GM13976 (cell line): ENCODE results near the gene AGAP1.

Experiments used
- DNase-seq: peaks from one replicate; pipeline ENCODE4 v3.0.0; 2012; ENCODE audit warnings: low spot score
- CTCF ChIP-seq: IDR thresholded peaks from 2 replicates; pipeline ENCODE4 v1.5.1; 2012; ENCODE audit warnings: borderline replicate concordance, mild to moderate bottlenecking; ENCODE audit not compliant: insufficient read depth; ENCODE audit errors: extremely low read depth, missing control alignments, control extremely low read depth
- in situ Hi-C: fragments of 300-500 bp; cut with MboI; formaldehyde crosslinking; loops from one replicate; pipeline ENCODE4 v1.12.0; 2022; ENCODE audit warnings: low sequenced_read_pairs, mixed read lengths, inconsistent platforms; ENCODE audit not compliant: unreplicated experiment

The AGAP1 gene

GRCh38 chr2:235976956-235977355 is 483.1 kb downstream of the AGAP1 start:
- no peak for DNase-seq
- in situ Hi-C loops: no loop called here
- no peak for TF ChIP-seq CTCF

- in situ Hi-C loops: no loop called here
- DNase-seq: no peak
- no peak for TF ChIP-seq CTCF
Measured at GRCh38 chr2:235977445-235977844, 483.6 kb downstream of the AGAP1 start.

- no peak for TF ChIP-seq CTCF
- no peak for DNase-seq
- in situ Hi-C loops: no loop called here
Measured at GRCh38 chr2:235978022-235978421, 484.2 kb downstream of the AGAP1 start.

- TF ChIP-seq CTCF: no peak
- DNase-seq: no peak
- in situ Hi-C loops: no loop called here
Measured at GRCh38 chr2:235979037-235979436, 485.2 kb downstream of the AGAP1 start.

GRCh38 chr2:235979753-235980435 is 486.1 kb downstream of the AGAP1 start:
- in situ Hi-C loops: no loop called here
- DNase-seq: no peak
- TF ChIP-seq CTCF: no peak

- in situ Hi-C loops: no loop called here
- TF ChIP-seq CTCF: no peak
- DNase-seq: no peak
Measured at GRCh38 chr2:235981631-235982030, 487.8 kb downstream of the AGAP1 start.
